Tibial artery (tissue), 4 donors: ENCODE data around the gene HGFAC.

Source experiments
- DNase-seq, 2 donors: peaks; one replicate each; pipeline ENCODE4 v3.0.0-alpha.2; 2019
- H3K27ac ChIP-seq, 2 donors: fragments of 200-600 bp; sonication (generic) in 1 of 2; 1 replicate in 1 of 2; 2 replicates in 1 of 2; pipeline ENCODE4 v1.5.1; 2018 to 2019; ENCODE audit warnings: mild to moderate bottlenecking in 1 of 2
- H3K27me3 ChIP-seq, 2 donors: fragments of 200-600 bp; sonication (generic) in 1 of 2; one replicate each; pipeline versions ENCODE4 v1.5.1 to v1.6.0; 2016 to 2019
- H3K36me3 ChIP-seq, 3 donors: fragments of 200-600 bp; sonication (generic) in 2 of 3; one replicate each; pipeline ENCODE4 v1.5.1; 2016 to 2019; ENCODE audit warnings: mild to moderate bottlenecking in 2 of 3
- H3K4me1 ChIP-seq, 4 donors: fragments of 200-600 bp; sonication (generic) in 2 of 4; 1 replicate in 3 of 4; 2 replicates in 1 of 4; pipeline ENCODE4 v1.5.1; 2016 to 2019
- H3K4me3 ChIP-seq, 2 donors: fragments of 200-600 bp; sonication (generic) in 1 of 2; 1 replicate in 1 of 2; 2 replicates in 1 of 2; pipeline ENCODE4 v1.5.1; 2018 to 2019; ENCODE audit warnings: mild to moderate bottlenecking in 2 of 2
- H3K9me3 ChIP-seq, 3 donors: fragments of 200-600 bp; sonication (generic) in 1 of 3; one replicate each; pipeline ENCODE4 v1.5.1; 2016 to 2019
- intact Hi-C: fragments of 100-400 bp; cut with DNase I; formaldehyde crosslinking; loops from one replicate; pipeline ENCODE4 v1.15.0; 2023; ENCODE audit warnings: low total_unique reads
- TF ChIP-seq, protein P1 (sequence below), 2 experiments: fragments of 200-600 bp in 1 of 2; fragments of 450-650 bp in 1 of 2; IDR thresholded peaks; one replicate each; pipeline ENCODE4 v1.5.1; 2017 to 2019; ENCODE audit warnings: antibody characterized with exemption in 2 of 2, mild to moderate bottlenecking in 1 of 2, moderate library complexity in 1 of 2

The HGFAC gene

GRCh38 chr4:3495204-3495975 is 53.6 kb downstream of the HGFAC start:
- Histone ChIP-seq H3K27ac (no peak overlapping the region), H3K36me3 (peaks cover 0 to 24% (median 0%) of the 10 kb centered on the region in 3 donors), H3K9me3 (no peaks in the 10 kb centered on the region), H3K4me3 (no peak overlapping the region), H3K27me3 (peaks cover 0 to 53% of the 10 kb centered on the region in 2 donors), H3K4me1 (peaks cover 0 to 4% (median 0%) of the 10 kb centered on the region in 4 donors)
- TF ChIP-seq, protein P1, sequence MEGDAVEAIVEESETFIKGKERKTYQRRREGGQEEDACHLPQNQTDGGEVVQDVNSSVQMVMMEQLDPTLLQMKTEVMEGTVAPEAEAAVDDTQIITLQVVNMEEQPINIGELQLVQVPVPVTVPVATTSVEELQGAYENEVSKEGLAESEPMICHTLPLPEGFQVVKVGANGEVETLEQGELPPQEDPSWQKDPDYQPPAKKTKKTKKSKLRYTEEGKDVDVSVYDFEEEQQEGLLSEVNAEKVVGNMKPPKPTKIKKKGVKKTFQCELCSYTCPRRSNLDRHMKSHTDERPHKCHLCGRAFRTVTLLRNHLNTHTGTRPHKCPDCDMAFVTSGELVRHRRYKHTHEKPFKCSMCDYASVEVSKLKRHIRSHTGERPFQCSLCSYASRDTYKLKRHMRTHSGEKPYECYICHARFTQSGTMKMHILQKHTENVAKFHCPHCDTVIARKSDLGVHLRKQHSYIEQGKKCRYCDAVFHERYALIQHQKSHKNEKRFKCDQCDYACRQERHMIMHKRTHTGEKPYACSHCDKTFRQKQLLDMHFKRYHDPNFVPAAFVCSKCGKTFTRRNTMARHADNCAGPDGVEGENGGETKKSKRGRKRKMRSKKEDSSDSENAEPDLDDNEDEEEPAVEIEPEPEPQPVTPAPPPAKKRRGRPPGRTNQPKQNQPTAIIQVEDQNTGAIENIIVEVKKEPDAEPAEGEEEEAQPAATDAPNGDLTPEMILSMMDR (IDR thresholded peaks at IDR 0.05): no peak
- intact Hi-C loops: no loop called here
- DNase-seq: no peak

GRCh38 chr4:3496021-3496420 is 54.3 kb downstream of the HGFAC start:
- Histone ChIP-seq H3K9me3 (no peaks in the 10 kb centered on the region), H3K4me3 (no peak overlapping the region), H3K36me3 (peaks cover 0 to 30% (median 0%) of the 10 kb centered on the region in 3 donors), H3K27me3 (peaks cover 0 to 53% of the 10 kb centered on the region in 2 donors), H3K4me1 (peaks cover 0 to 4% (median 0%) of the 10 kb centered on the region in 4 donors), H3K27ac (no peak overlapping the region)
- no peak for DNase-seq
- intact Hi-C loops: no loop called here
- TF ChIP-seq, protein P1 (IDR thresholded peaks at IDR 0.05): no peak

- Histone ChIP-seq H3K4me1 (peaks cover 0 to 4% (median 0%) of the 10 kb centered on the region in 4 donors), H3K4me3 (no peak overlapping the region), H3K27ac (no peak overlapping the region), H3K9me3 (no peaks in the 10 kb centered on the region), H3K36me3 (peaks cover 4 to 41% (median 7%) of the 10 kb centered on the region in 3 donors), H3K27me3 (peaks cover 0 to 47% of the 10 kb centered on the region in 2 donors)
- TF ChIP-seq, protein P1 (IDR thresholded peaks at IDR 0.05): no peak
- no peak for DNase-seq
- intact Hi-C loops: no loop called here
These were observed 55.3 kb downstream of the HGFAC start for GRCh38 chr4:3497095-3497494.

DNA sequence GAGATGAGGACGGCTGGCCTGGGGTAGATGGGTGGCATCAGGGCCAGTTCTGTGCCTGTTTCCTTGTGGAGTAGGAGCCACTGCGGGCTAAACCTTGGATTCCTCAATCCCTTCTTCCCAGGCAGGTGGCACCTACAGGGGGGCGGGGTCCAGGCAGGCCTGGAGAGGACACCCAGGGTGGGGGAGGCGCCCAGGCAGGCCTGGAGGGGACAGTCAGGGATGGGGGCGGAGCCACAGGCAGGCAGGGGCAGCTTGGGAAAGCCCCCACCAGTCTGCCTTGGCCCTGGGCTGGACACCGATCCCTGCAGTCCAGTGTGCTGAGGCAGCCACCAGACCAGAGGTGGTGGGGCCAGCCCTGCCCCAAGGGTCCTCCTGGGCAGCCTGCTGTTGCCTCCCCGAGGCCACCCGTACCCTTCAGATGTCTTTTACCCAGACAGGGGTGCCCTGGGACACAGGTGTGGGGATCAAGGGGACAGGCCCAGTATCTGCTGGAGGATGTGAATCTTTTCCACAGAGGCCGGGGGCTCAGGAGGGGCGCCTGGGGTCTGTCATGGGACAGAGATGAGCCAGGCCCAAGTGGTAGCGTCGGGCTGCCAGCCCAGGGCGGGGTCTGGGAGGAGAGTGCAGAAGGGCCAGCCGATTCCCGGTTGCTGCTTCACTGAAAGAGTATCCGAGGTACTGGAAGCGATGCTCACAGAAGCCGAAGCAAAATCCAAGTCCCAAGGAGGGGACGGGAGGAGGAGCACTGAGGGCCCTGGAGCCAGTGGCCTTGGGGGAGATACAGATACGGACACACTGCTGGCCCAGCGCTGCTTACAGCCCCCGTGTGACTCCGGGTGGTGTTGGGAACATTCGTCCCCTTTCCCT is 56.0 kb downstream of the HGFAC start:
- Histone ChIP-seq H3K27ac (no peak overlapping the region), H3K4me1 (peaks cover 0 to 4% (median 0%) of the 10 kb centered on the region in 4 donors), H3K27me3 (peaks cover 0 to 40% of the 10 kb centered on the region in 2 donors), H3K9me3 (no peaks in the 10 kb centered on the region), H3K36me3 (peaks cover 4 to 47% (median 14%) of the 10 kb centered on the region in 3 donors), H3K4me3 (no peak overlapping the region)
- TF ChIP-seq, protein P1 (IDR thresholded peaks at IDR 0.05): no peak
- no peak for DNase-seq
- intact Hi-C loops: no loop called here

GRCh38 chr4:3498407-3498806 is 56.6 kb downstream of the HGFAC start:
- Histone ChIP-seq H3K4me1 (peaks cover 0 to 4% (median 0%) of the 10 kb centered on the region in 4 donors), H3K27ac (no peak overlapping the region), H3K4me3 (no peak overlapping the region), H3K27me3 (peaks cover 0 to 33% of the 10 kb centered on the region in 2 donors), H3K9me3 (no peaks in the 10 kb centered on the region), H3K36me3 (peaks cover 4 to 49% (median 20%) of the 10 kb centered on the region in 3 donors)
- TF ChIP-seq, protein P1 (IDR thresholded peaks at IDR 0.05): no peak
- no peak for DNase-seq
- intact Hi-C loops: no loop called here
